ENCODE measurements around the gene CAND2.
"Not testable (repeated sequence)": the region's sequence is repeated elsewhere in the genome, so short reads cannot be mapped to it uniquely, and the experiment has no call there.

CAND2 gene

GRCh38 chr3:12782172-12782815, 14.2 kb upstream of the CAND2 start:
- ATAC-seq (ENCODE audit: low read depth) (no peak), DNase-seq (ENCODE audit: low spot score) (no peak)
- no peaks in the 10 kb centered on the region for H3K36me3 ChIP-seq (ENCODE audit: low read depth)
- H3K27ac ChIP-seq (ENCODE audit: poor library complexity, severe bottlenecking): no peak overlapping the region
- TF ChIP-seq, protein P1, sequence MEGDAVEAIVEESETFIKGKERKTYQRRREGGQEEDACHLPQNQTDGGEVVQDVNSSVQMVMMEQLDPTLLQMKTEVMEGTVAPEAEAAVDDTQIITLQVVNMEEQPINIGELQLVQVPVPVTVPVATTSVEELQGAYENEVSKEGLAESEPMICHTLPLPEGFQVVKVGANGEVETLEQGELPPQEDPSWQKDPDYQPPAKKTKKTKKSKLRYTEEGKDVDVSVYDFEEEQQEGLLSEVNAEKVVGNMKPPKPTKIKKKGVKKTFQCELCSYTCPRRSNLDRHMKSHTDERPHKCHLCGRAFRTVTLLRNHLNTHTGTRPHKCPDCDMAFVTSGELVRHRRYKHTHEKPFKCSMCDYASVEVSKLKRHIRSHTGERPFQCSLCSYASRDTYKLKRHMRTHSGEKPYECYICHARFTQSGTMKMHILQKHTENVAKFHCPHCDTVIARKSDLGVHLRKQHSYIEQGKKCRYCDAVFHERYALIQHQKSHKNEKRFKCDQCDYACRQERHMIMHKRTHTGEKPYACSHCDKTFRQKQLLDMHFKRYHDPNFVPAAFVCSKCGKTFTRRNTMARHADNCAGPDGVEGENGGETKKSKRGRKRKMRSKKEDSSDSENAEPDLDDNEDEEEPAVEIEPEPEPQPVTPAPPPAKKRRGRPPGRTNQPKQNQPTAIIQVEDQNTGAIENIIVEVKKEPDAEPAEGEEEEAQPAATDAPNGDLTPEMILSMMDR (IDR thresholded peaks at IDR 0.05; ENCODE audit: poor library complexity, severe bottlenecking): no peak
- no peaks in the 10 kb centered on the region for H3K4me1 ChIP-seq (ENCODE audit: insufficient read depth, poor library complexity, severe bottlenecking)
- no peaks in the 10 kb centered on the region for H3K27me3 ChIP-seq (ENCODE audit: insufficient read depth, poor library complexity, severe bottlenecking)
- H3K4me3 ChIP-seq (ENCODE audit: severe bottlenecking): no peak overlapping the region
- H3K9me3 ChIP-seq (ENCODE audit: severe bottlenecking): no peaks in the 10 kb centered on the region

DNA sequence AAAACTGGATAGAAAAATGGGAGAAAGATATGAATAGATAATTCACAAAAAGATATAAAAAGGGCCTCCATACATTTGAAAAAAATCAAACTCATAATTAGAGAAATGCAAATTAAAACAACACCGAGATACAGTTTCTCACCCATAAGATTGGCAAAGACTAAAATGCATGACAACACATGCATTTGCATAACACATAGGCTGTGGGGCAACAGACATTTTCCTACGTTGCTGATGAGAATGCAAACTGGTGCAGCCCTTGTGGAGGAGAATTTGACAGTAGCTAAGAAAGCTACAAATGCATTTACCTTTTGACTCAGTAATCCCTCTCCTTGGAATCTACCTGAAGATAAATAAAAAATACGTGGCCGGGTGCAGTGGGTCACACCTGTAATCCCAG, 11.4 kb upstream of the CAND2 start:
- Histone ChIP-seq H3K36me3 (ENCODE audit: low read depth) (no peaks in the 10 kb centered on the region), H3K4me1 (ENCODE audit: insufficient read depth, poor library complexity, severe bottlenecking) (no peaks in the 10 kb centered on the region), H3K4me3 (ENCODE audit: severe bottlenecking) (no peak overlapping the region), H3K9me3 (ENCODE audit: severe bottlenecking) (no peaks in the 10 kb centered on the region), H3K27me3 (ENCODE audit: insufficient read depth, poor library complexity, severe bottlenecking) (no peaks in the 10 kb centered on the region), H3K27ac (ENCODE audit: poor library complexity, severe bottlenecking) (no peak overlapping the region)
- TF ChIP-seq, protein P1 (IDR thresholded peaks at IDR 0.05; ENCODE audit: poor library complexity, severe bottlenecking): no peak
- DNase-seq (ENCODE audit: low spot score) (no peak), ATAC-seq (ENCODE audit: low read depth) (no peak)

GRCh38 chr3:12787346-12787745, 9.1 kb upstream of the CAND2 start:
- not testable (repeated sequence) for H3K9me3 ChIP-seq (ENCODE audit: severe bottlenecking); H3K4me3 ChIP-seq (ENCODE audit: severe bottlenecking); DNase-seq (ENCODE audit: low spot score); ATAC-seq (ENCODE audit: low read depth); H3K27ac ChIP-seq (ENCODE audit: poor library complexity, severe bottlenecking); H3K36me3 ChIP-seq (ENCODE audit: low read depth); H3K27me3 ChIP-seq (ENCODE audit: insufficient read depth, poor library complexity, severe bottlenecking); H3K4me1 ChIP-seq (ENCODE audit: insufficient read depth, poor library complexity, severe bottlenecking)
- TF ChIP-seq, protein P1 (IDR thresholded peaks at IDR 0.05; ENCODE audit: poor library complexity, severe bottlenecking): peak; percentile 12

DNA sequence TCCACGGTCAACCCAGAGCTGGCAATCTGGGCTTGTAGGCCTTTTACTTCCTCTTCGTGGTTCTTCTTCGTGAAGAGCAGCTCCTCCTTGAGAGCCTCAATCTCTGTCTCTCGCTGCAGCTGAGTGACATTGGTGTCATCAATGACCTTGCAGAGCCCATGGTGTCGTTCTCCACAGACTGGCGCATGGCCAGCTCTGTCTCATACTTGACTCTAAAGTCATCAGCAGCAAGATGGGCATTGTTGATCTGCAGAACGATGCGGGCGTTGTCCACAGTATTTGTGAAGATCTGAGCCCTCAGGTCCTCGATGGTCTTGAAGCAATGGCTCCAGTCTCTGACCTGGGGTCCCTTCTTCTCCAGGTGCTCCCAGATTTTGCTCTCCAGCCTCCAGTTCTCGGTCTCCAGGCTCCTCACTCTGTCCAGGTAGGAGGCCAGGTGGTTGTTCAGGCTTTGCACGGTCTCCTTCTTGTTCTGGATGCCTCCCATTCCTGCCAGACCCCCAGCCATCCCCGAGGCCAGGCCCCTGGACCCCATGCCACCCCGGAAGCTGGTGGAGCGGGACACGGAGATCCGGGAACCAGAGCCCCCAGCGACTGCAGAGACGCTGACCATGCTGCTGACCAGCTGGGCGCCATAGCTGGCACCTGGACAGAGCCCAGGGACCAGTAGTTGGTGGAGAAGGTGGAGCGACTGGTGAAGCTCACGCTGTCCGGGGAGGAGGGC, 8.4 kb upstream of the CAND2 start:
- not testable (repeated sequence) for ATAC-seq (ENCODE audit: low read depth); H3K27ac ChIP-seq (ENCODE audit: poor library complexity, severe bottlenecking); H3K4me3 ChIP-seq (ENCODE audit: severe bottlenecking); DNase-seq (ENCODE audit: low spot score); H3K4me1 ChIP-seq (ENCODE audit: insufficient read depth, poor library complexity, severe bottlenecking); H3K27me3 ChIP-seq (ENCODE audit: insufficient read depth, poor library complexity, severe bottlenecking); H3K9me3 ChIP-seq (ENCODE audit: severe bottlenecking); H3K36me3 ChIP-seq (ENCODE audit: low read depth)

DNA sequence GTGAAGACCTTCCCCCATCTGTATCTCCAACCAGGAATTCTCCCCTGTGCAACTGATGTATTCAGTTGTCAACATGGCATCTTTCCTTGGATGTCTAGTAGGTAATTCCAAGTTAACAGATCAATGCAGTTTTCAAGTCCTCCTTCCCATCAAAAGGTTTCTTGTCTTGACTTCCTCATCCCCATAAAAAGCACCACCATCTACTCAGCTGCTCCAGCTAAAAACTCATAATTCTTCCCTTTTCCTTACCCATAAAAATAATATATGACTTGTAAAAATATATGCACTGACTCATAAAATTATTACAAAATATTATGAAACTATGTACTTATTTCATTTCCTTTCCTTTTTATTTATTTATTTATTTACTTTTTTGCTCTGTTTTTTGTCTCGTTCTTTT, 5.0 kb upstream of the CAND2 start:
- H3K27ac ChIP-seq (ENCODE audit: poor library complexity, severe bottlenecking): peak overlapping the region; percentile 13
- H3K9me3 ChIP-seq (ENCODE audit: severe bottlenecking): no peaks in the 10 kb centered on the region
- no peak overlapping the region for H3K4me3 ChIP-seq (ENCODE audit: severe bottlenecking)
- H3K4me1 ChIP-seq (ENCODE audit: insufficient read depth, poor library complexity, severe bottlenecking): no peaks in the 10 kb centered on the region
- DNase-seq (ENCODE audit: low spot score) (no peak), ATAC-seq (ENCODE audit: low read depth) (no peak)
- TF ChIP-seq, protein P1 (IDR thresholded peaks at IDR 0.05; ENCODE audit: poor library complexity, severe bottlenecking): no peak
- H3K27me3 ChIP-seq (ENCODE audit: insufficient read depth, poor library complexity, severe bottlenecking): no peaks in the 10 kb centered on the region
- H3K36me3 ChIP-seq (ENCODE audit: low read depth): no peaks in the 10 kb centered on the region

Measured in RWPE2 (cell line).